GM21390 (cell line): Measurements from ENCODE around the gene HK1.

ENCODE experiments used
- ATAC-seq: cut with Tn5 transposase; IDR thresholded peaks from one replicate; pipeline ENCODE4 v1.9.1; 2021; ENCODE audit not compliant: unreplicated experiment

HK1 gene

DNA sequence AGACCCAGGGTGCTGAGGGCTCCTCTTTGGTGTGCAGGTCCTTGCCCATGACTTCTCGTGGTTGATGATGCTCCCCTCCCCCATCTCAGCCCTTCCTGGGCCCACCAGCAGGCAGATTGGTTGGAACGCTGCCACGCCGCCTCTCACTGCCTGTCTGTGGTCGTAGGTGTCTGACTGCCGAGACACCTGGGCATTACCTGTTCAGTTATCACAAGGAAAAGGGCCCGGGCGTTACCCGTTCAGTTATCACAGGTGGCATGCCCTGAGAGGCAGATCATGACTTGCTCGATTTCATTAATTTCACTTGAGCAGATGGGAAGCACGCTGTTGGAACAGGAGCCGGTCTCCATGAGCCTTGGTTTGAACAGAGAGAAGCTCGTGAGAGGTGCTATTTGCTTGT, 95.9 kb downstream of the HK1 start:
- no peak for ATAC-seq

GRCh38 chr10:69374931-69375306, 96.6 kb downstream of the HK1 start:
- no peak for ATAC-seq

- ATAC-seq, result no peak
These were observed 97.2 kb downstream of the HK1 start for GRCh38 chr10:69375307-69376151.

DNA sequence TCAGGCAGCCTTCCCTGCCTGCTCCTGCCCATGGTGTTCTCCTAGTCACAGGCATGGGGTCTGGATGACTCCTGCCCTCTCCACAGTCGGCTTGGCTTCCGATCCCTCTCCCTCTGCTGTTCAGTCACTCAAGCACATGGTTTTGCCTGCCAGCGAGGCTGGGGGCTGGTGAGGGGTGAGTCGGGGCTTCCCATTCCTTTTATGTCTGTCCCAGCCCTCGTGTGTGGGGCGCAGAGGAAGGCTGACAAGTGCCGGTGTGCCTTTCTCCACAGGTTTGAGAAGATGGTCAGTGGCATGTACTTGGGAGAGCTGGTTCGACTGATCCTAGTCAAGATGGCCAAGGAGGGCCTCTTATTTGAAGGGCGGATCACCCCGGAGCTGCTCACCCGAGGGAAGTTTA, 98.4 kb downstream of the HK1 start:
- ATAC-seq, result no peak

DNA sequence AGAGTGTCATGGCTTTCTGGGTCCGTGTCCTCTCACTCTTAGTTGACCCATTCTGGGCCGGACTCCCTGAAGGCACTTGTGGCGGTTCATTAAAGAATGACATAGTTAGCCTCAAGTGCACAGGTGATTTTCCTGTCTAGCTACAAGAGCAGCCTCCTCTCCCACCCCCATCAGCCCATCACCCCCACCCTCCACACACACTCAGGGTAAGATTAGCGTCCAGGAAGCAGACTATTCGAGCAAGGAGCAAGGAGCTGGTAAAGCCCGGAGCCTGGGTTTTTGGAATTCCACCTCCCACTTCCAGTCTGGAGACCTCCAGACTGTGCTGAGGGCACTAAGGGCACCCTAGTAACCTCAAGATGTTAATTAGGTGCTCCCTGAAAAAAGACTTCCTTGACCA, 98.9 kb downstream of the HK1 start:
- no peak for ATAC-seq

DNA sequence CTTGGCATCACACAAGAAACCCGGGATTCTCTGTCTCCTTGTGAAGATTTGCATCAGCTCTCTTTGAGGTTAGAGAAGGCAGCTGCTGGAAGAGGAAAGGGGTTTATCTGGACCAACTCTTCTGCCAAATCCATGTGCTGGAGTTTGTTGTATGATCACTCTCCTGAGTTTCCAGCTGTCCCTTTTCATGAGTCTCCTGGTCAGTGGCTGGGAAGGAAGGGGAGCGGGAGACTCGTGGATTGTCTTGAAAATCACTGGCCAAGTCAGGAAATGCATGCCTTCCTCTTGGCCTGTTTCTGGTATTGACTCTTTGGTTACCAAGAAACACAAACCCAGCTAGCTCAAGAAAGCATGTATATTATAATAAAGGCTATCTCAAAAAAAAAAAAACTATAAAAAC, 99.6 kb downstream of the HK1 start:
- ATAC-seq, result no peak

DNA sequence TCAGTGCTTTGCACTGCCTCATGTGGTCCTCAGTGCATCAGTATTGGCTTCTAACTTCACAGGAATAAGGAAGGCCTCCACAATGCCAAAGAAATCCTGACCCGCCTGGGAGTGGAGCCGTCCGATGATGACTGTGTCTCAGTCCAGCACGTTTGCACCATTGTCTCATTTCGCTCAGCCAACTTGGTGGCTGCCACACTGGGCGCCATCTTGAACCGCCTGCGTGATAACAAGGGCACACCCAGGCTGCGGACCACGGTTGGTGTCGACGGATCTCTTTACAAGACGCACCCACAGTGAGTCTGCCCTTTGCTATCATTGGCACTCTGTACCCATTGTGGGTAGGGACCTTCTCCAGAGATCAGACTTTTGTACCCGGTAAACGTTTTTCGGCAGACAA, 101.5 kb downstream of the HK1 start:
- ATAC-seq, result no peak

- no peak for ATAC-seq
These were observed 104.3 kb downstream of the HK1 start for GRCh38 chr10:69382382-69383117.

- no peak for ATAC-seq
These were observed 105.3 kb downstream of the HK1 start for GRCh38 chr10:69383558-69383957.

- ATAC-seq, result no peak
These were observed 106.0 kb downstream of the HK1 start for GRCh38 chr10:69384320-69384719.

GRCh38 chr10:69385454-69386350, 107.4 kb downstream of the HK1 start:
- no peak for ATAC-seq

- no peak for ATAC-seq
These were observed 109.2 kb downstream of the HK1 start for GRCh38 chr10:69387500-69387899.

- no peak for ATAC-seq
These were observed 110.2 kb downstream of the HK1 start for GRCh38 chr10:69388488-69388887.

DNA sequence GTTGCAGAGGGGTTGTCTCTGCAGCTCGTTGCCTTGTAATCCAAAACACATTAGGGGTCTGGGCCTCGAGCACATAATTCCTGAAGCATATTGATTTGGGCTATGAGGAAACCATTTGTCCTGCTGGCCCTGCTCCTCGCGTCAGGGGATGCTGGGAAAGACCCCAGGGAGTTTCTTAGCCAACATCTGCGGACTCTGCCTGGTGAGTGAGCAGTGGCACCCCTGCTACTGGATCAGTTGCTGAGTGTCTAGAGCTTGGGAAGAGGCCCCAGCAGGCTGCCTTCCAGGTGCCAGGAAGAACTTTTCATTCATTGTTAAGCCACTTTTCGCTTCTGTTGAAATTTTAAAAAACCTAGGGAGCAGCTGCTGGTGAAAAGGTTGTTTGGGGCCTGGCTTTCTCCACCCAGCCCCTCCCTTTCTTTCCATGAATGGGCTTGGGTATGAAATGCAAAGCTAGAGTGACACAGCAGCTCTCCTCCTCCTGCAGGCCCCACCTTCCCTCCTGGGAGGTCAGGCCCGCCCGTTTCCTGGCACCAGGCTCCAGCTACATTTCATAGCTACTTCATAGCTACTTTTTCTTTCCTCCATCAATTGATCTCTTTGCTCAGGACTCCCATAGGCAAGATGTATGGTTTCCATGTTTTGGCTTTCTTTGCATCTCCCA, 111.7 kb downstream of the HK1 start:
- ATAC-seq, result no peak

GRCh38 chr10:69391158-69391557, 112.9 kb downstream of the HK1 start:
- ATAC-seq, result no peak

DNA sequence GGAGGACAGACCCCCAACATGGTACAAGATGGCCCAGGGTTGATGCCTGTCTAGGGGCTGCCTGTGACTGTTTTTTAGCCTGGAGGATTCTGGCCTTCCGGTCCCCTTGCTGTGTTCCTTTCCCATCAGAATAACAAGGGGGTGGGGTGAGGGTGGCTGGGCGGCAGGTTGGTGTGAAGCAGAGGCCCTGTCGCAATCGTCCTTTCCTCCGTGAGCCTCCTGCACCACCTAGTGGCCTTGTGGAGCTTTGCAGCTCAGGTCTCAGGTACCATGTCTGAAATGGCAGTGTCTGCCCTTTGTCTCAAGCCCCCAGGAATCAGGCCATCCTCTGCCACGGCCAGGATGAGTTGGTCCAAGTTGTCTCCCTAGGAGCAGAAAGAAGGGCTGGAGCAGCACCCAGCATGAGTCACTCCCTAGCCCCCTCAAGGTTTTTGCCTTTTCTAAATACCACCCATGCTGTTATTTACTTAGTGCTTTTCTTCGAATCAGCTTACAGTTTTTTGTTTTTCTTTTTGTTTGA, 114.2 kb downstream of the HK1 start:
- ATAC-seq, result peak; percentile 74

GRCh38 chr10:69394020-69394419, 115.7 kb downstream of the HK1 start:
- no peak for ATAC-seq

GRCh38 chr10:69397972-69398371, 119.7 kb downstream of the HK1 start:
- ATAC-seq, result no peak

- no peak for ATAC-seq
These were observed 120.2 kb downstream of the HK1 start for GRCh38 chr10:69398466-69398865.

DNA sequence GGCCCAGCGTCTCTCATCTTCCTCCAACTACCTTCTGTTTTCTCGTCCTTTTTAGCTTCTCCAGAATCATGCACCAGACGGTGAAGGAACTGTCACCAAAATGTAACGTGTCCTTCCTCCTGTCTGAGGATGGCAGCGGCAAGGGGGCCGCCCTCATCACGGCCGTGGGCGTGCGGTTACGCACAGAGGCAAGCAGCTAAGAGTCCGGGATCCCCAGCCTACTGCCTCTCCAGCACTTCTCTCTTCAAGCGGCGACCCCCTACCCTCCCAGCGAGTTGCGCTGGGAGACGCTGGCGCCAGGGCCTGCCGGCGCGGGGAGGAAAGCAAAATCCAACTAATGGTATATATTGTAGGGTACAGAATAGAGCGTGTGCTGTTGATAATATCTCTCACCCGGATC, 122.6 kb downstream of the HK1 start:
- ATAC-seq, result no peak

- no peak for ATAC-seq
These were observed 123.1 kb downstream of the HK1 start for GRCh38 chr10:69401416-69401815.
